Activated T-cell treated with anti-CD3 and anti-CD28 coated beads, Interleukin-2, amount 50 U/mL, for 48 hours (primary cell): ENCODE data around the gene ASAP3.
"Not testable (repeated sequence)": the region's sequence is repeated elsewhere in the genome, so short reads cannot be mapped to it uniquely, and the experiment has no call there.

Source experiments
- DNase-seq, 2 experiments: peaks; one replicate each; pipeline ENCODE4 v3.0.0-alpha.2; 2020

The ASAP3 gene

GRCh38 chr1:23514111-23514679 is 30.2 kb upstream of the ASAP3 start:
- no peak for DNase-seq

- DNase-seq = no peak
Observed at GRCh38 chr1:23509896-23510295, 25.9 kb upstream of the ASAP3 start.

- DNase-seq = no peak
Observed at GRCh38 chr1:23506376-23507107, 22.6 kb upstream of the ASAP3 start.

GRCh38 chr1:23505851-23506250 is 21.9 kb upstream of the ASAP3 start:
- DNase-seq = no peak

GRCh38 chr1:23504156-23504555 is 20.2 kb upstream of the ASAP3 start:
- not testable (repeated sequence) for DNase-seq

GRCh38 chr1:23502951-23503350 is 19.0 kb upstream of the ASAP3 start:
- DNase-seq = no peak

- DNase-seq = no peak
Observed at GRCh38 chr1:23500466-23500865, 16.5 kb upstream of the ASAP3 start.

GRCh38 chr1:23497777-23498439 is 13.9 kb upstream of the ASAP3 start:
- no peak for DNase-seq

- DNase-seq = no peak
Observed at GRCh38 chr1:23496490-23497181, 12.7 kb upstream of the ASAP3 start.

- DNase-seq = not testable (repeated sequence)
Observed at GRCh38 chr1:23494836-23495235, 10.9 kb upstream of the ASAP3 start.

- not testable (repeated sequence) for DNase-seq
Observed at GRCh38 chr1:23492776-23493175, 8.8 kb upstream of the ASAP3 start.

GRCh38 chr1:23492132-23492720 is 8.2 kb upstream of the ASAP3 start:
- DNase-seq = no peak

GRCh38 chr1:23489842-23490241 is 5.9 kb upstream of the ASAP3 start:
- DNase-seq = no peak

- DNase-seq = no peak
Observed at GRCh38 chr1:23485002-23485332, 988 bp upstream of the ASAP3 start.

- peak; percentile 92 to 94 for DNase-seq
Observed at GRCh38 chr1:23484253-23485001, 448 bp upstream of the ASAP3 start.

- no peak for DNase-seq
Observed at GRCh38 chr1:23481904-23482303, 2.1 kb downstream of the ASAP3 start.

- DNase-seq = no peak
Observed at GRCh38 chr1:23481026-23481597, 2.9 kb downstream of the ASAP3 start.

- DNase-seq = no peak
Observed at GRCh38 chr1:23480187-23481025, 3.6 kb downstream of the ASAP3 start.

- no peak for DNase-seq
Observed at GRCh38 chr1:23479666-23479941, 4.4 kb downstream of the ASAP3 start.

GRCh38 chr1:23478896-23479665 is 4.9 kb downstream of the ASAP3 start:
- no peak for DNase-seq
